Activated gamma-delta T cell treated with Interleukin-2 at 50 U/mL for 16 hours (primary cell): ENCODE measurements around the gene NAPA.

ENCODE experiments used
- DNase-seq: peaks from one replicate; pipeline ENCODE4 v3.0.0-alpha.2; 2020

NAPA gene

GRCh38 chr19:47485210-47485609, 29.7 kb downstream of the NAPA start:
- DNase-seq, result no peak

GRCh38 chr19:47483800-47484690, 30.8 kb downstream of the NAPA start, which contains the start of gene KPTN:
TSS of gene KPTN (minus strand) at chr19:47484219. CDS start at chr19:47484160, 59 bp downstream.
- peak; percentile 83 for DNase-seq

- DNase-seq, result no peak
Observed at GRCh38 chr19:47483200-47483599, 31.7 kb downstream of the NAPA start.

- DNase-seq, result no peak
Observed at GRCh38 chr19:47481460-47482052, 33.3 kb downstream of the NAPA start.

- DNase-seq, result no peak
Observed at GRCh38 chr19:47480658-47481057, 34.2 kb downstream of the NAPA start.

- no peak for DNase-seq
Observed at GRCh38 chr19:47479701-47480503, 35.0 kb downstream of the NAPA start.

- DNase-seq, result no peak
Observed at GRCh38 chr19:47476438-47476972, 38.4 kb downstream of the NAPA start.

- DNase-seq, result no peak
Observed at GRCh38 chr19:47475465-47475864, 39.4 kb downstream of the NAPA start.

- DNase-seq, result no peak
Observed at GRCh38 chr19:47473336-47473735, 41.5 kb downstream of the NAPA start.

- peak; percentile 46 for DNase-seq
Observed at GRCh38 chr19:47471733-47472457, 43.0 kb downstream of the NAPA start, which contains the start of gene SLC8A2. TSS of gene SLC8A2 (minus strand) at chr19:47471893. CDS start at chr19:47466403, 5,490 bp downstream.

- no peak for DNase-seq
Observed at GRCh38 chr19:47471381-47471732, 43.5 kb downstream of the NAPA start.

GRCh38 chr19:47470447-47471195, 44.2 kb downstream of the NAPA start:
- DNase-seq, result no peak

GRCh38 chr19:47469719-47470118, 45.1 kb downstream of the NAPA start:
- DNase-seq, result no peak

- DNase-seq, result no peak
Observed at GRCh38 chr19:47469363-47469700, 45.5 kb downstream of the NAPA start.

GRCh38 chr19:47467914-47468313, 46.9 kb downstream of the NAPA start:
- no peak for DNase-seq

- no peak for DNase-seq
Observed at GRCh38 chr19:47465957-47466356, 48.9 kb downstream of the NAPA start.

GRCh38 chr19:47464675-47465419, 50.0 kb downstream of the NAPA start:
- DNase-seq, result no peak

GRCh38 chr19:47461876-47462275, 53.0 kb downstream of the NAPA start:
- DNase-seq, result no peak

- DNase-seq, result no peak
Observed at GRCh38 chr19:47459477-47459876, 55.4 kb downstream of the NAPA start.

GRCh38 chr19:47458672-47459071, 56.2 kb downstream of the NAPA start:
- DNase-seq, result no peak
